Panc1 (cell line): ENCODE data around the gene PNN.

Experiments
- CTCF ChIP-seq: fragments of 450-650 bp; IDR thresholded peaks from 2 replicates; pipeline ENCODE4 v1.5.1; 2017; ENCODE audit warnings: mild to moderate bottlenecking
- POLR2AphosphoS5 ChIP-seq: IDR thresholded peaks from 2 replicates; pipeline ENCODE4 v1.6.1; 2012; ENCODE audit warnings: mild to moderate bottlenecking, low read depth, low read length, moderate library complexity

- TF ChIP-seq CTCF (no peak), POLR2AphosphoS5 (no peak)
Measured at GRCh38 chr14:39217214-39217879, 42.3 kb downstream of the PNN start.
